ENCODE measurements around the gene APOE.
"Not testable (repeated sequence)": the region's sequence is repeated elsewhere in the genome, so short reads cannot be mapped to it uniquely, and the experiment has no call there.

Gene APOE

DNA sequence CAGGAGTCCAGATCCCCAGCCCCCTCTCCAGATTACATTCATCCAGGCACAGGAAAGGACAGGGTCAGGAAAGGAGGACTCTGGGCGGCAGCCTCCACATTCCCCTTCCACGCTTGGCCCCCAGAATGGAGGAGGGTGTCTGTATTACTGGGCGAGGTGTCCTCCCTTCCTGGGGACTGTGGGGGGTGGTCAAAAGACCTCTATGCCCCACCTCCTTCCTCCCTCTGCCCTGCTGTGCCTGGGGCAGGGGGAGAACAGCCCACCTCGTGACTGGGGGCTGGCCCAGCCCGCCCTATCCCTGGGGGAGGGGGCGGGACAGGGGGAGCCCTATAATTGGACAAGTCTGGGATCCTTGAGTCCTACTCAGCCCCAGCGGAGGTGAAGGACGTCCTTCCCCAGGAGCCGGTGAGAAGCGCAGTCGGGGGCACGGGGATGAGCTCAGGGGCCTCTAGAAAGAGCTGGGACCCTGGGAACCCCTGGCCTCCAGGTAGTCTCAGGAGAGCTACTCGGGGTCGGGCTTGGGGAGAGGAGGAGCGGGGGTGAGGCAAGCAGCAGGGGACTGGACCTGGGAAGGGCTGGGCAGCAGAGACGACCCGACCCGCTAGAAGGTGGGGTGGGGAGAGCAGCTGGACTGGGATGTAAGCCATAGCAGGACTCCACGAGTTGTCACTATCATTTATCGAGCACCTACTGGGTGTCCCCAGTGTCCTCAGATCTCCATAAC is at the start of gene APOE:
TSS of gene APOE (plus strand) at position 360 of the 724 bp plus-strand sequence. CDS start 829 bp downstream, outside the sequence.
- DNase-seq (ENCODE audit: insufficient read length, low spot score): no peak
- TF ChIP-seq, protein P1, sequence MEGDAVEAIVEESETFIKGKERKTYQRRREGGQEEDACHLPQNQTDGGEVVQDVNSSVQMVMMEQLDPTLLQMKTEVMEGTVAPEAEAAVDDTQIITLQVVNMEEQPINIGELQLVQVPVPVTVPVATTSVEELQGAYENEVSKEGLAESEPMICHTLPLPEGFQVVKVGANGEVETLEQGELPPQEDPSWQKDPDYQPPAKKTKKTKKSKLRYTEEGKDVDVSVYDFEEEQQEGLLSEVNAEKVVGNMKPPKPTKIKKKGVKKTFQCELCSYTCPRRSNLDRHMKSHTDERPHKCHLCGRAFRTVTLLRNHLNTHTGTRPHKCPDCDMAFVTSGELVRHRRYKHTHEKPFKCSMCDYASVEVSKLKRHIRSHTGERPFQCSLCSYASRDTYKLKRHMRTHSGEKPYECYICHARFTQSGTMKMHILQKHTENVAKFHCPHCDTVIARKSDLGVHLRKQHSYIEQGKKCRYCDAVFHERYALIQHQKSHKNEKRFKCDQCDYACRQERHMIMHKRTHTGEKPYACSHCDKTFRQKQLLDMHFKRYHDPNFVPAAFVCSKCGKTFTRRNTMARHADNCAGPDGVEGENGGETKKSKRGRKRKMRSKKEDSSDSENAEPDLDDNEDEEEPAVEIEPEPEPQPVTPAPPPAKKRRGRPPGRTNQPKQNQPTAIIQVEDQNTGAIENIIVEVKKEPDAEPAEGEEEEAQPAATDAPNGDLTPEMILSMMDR (IDR thresholded peaks at IDR 0.05; ENCODE audit: insufficient read depth, missing control alignments): no peak
- no peak for FAIRE-seq

DNA sequence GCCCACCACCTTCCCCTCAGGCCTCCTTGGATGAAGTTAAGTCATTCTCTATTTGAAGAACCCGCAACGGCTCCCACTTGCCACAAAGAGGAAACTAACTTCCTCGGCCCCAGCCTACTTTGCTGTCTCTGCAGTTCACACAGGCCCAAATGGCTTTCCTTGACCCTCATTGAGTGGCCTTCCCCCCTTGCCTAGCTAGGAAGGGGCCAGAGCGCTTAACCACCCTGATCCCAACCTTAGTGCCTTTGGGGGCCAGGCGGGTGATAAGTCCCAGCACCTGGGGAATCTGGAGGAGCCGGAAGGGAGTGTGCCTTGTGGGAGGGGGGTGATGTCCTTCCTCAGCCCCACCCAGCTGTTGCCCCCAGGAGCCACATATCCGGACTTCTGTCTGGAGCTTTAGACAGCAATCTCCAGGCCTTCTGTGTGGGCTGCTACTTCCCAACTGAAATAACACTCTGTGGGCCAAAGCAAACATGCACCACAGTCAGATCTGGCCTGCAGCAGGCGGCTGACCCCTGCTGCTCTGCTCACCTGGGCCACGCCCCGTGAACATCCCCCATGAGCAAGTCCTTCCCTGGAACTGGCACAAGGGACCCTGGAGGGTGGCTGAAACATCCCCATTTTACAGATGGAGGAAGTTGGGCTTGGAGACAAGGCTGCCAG is 49.0 kb upstream of the APOE start:
- no peak for FAIRE-seq
- TF ChIP-seq, protein P1 (IDR thresholded peaks at IDR 0.05; ENCODE audit: insufficient read depth, missing control alignments): no peak
- DNase-seq (ENCODE audit: insufficient read length, low spot score): no peak

DNA sequence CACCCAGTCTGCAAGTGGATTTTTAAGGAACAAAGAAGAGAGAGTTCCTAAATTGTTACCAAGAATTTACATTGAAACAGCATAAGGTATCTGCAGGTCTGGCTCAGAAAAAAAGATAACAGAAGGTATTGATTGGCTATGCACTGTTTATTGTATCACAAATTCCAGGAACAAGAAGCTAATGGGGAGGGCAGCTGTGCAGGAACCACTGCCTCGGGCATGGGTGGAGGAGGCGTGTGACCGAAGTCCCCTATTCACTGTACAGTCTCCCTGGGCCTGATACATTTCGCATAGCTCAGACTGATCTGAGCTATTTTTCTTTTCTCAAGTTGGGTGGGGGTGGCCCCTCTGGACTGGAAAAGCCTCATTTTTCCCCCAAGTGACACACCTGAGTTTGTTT is 47.8 kb upstream of the APOE start:
- FAIRE-seq (no peak), DNase-seq (ENCODE audit: insufficient read length, low spot score) (no peak)
- TF ChIP-seq, protein P1 (IDR thresholded peaks at IDR 0.05; ENCODE audit: insufficient read depth, missing control alignments): no peak

DNA sequence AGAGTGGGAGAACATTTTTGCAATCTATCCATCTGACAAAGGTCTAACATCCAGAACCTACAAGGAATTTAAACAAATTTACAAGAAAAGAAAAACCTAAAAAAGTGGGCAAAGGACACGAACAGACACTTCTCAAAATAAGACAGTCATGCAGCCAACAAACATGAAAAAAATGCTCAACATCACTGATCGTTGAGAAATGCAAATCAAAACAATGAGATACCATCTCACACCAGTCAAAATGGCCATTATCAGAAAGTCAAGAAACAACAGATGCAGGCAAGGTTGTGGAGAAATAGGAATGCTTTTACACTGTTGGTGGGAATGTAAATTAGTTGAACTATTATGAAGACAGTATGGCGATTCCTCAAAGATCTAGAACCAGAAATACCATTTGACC is 44.0 kb upstream of the APOE start:
- FAIRE-seq; DNase-seq (ENCODE audit: insufficient read length, low spot score): not testable (repeated sequence)

DNA sequence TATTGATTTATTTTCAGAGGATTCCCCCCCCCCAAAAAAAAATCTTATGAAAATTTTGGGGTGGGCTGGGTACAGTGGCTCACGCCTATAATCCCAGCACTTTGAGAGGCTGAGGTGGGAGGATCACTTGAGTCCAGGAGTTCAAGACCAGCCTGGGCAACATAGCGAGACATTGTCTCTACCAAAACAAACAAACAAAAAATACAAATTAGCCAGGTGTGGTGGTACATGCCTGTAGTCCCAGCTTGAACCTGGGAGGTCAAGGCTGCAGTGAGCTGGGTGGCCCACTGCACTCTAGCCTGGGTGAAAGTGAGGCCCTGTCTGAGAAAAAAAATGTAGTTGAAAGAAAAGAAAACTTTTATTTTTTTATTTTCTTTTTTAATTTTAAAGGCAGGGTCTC is 41.6 kb upstream of the APOE start:
- no peak for DNase-seq (ENCODE audit: insufficient read length, low spot score)
- TF ChIP-seq, protein P1 (IDR thresholded peaks at IDR 0.05; ENCODE audit: insufficient read depth, missing control alignments): no peak
- no peak for FAIRE-seq

DNA sequence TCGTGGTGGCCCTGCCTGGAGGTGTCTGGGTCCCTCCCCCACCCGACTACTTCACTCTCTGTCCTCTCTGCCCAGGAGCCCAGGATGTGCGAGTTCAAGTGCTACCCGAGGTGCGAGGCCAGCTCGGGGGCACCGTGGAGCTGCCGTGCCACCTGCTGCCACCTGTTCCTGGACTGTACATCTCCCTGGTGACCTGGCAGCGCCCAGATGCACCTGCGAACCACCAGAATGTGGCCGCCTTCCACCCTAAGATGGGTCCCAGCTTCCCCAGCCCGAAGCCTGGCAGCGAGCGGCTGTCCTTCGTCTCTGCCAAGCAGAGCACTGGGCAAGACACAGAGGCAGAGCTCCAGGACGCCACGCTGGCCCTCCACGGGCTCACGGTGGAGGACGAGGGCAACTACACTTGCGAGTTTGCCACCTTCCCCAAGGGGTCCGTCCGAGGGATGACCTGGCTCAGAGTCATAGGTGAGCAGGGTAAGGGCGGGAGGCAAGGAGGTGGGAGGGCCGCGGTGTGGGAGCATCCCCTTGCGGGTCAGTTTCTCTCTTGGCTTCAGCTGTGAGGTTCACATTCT is 40.3 kb upstream of the APOE start:
- TF ChIP-seq, protein P1 (IDR thresholded peaks at IDR 0.05; ENCODE audit: insufficient read depth, missing control alignments): no peak
- FAIRE-seq (no peak), DNase-seq (ENCODE audit: insufficient read length, low spot score) (no peak)

DNA sequence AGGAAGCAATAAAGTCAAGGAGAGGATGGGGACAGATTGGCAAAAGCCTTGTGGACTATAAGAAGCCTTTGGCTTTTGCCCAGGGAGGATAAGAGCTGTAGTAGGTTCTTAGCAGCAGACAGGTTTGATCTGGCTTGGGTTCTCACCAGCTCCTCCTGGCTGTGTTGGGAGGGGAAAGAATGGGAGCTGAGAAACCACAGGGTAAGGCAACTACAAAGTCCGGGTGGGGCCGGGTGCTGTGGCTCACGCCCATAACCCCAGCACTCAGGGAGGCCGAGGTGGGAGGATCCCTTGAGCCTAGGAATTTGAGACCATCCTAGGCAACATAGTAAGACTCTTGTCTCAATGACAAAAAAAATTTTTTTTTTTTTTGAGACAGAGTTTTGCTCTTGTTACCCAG is 38.9 kb upstream of the APOE start:
- DNase-seq (ENCODE audit: insufficient read length, low spot score) (no peak), FAIRE-seq (no peak)
- TF ChIP-seq, protein P1 (IDR thresholded peaks at IDR 0.05; ENCODE audit: insufficient read depth, missing control alignments): no peak
